Progenitor cell of endocrine pancreas (in vitro differentiated cells): ENCODE data around the gene APOBEC3A. TPM values are rescaled to one million over a fixed set of nuclear protein-coding genes. Genes with fewer than 3 reads are reported as not detected.
"Not testable (repeated sequence)": the region's sequence is repeated elsewhere in the genome, so short reads cannot be mapped to it uniquely, and the experiment has no call there.

Experiments used
- DNase-seq: peaks from one replicate; pipeline ENCODE4 v3.0.0; 2021; ENCODE audit warnings: low spot score; ENCODE audit not compliant: unreplicated experiment
- H3K27ac Mint-ChIP-seq: 2 replicates; pipeline ENCODE4 v1.8.0; 2021; ENCODE audit warnings: mild to moderate bottlenecking, moderate library complexity, mixed read lengths
- H3K27me3 Mint-ChIP-seq: 2 replicates; pipeline ENCODE4 v1.8.0; 2021; ENCODE audit warnings: mixed read lengths
- H3K36me3 Mint-ChIP-seq: 2 replicates; pipeline ENCODE4 v1.8.0; 2022; ENCODE audit warnings: mixed read lengths; ENCODE audit not compliant: insufficient read depth
- H3K4me1 Mint-ChIP-seq: 2 replicates; pipeline ENCODE4 v1.8.0; 2021; ENCODE audit warnings: low read depth, mixed read lengths
- H3K4me3 Mint-ChIP-seq: 2 replicates; pipeline ENCODE4 v1.8.0; 2021; ENCODE audit warnings: low read depth, mild to moderate bottlenecking, moderate library complexity, mixed read lengths
- H3K9me3 Mint-ChIP-seq: 2 replicates; pipeline ENCODE4 v1.8.0; 2021; ENCODE audit warnings: low read depth, mixed read lengths
- total RNA-seq: library from RNA; stranded (reverse); gene quantifications from 2 replicates; pipeline ENCODE4 v1.2.1, GENCODE V29; 2021
- TF ChIP-seq, protein P1 (sequence below): fragments of 200-600 bp; sonication (generic); IDR thresholded peaks from one replicate; pipeline ENCODE4 v1.5.0; 2021; ENCODE audit warnings: antibody characterized with exemption, mild to moderate bottlenecking; ENCODE audit not compliant: unreplicated experiment

The APOBEC3A gene
- total RNA-seq, 1 donor from 2014 or later: not detected

DNA sequence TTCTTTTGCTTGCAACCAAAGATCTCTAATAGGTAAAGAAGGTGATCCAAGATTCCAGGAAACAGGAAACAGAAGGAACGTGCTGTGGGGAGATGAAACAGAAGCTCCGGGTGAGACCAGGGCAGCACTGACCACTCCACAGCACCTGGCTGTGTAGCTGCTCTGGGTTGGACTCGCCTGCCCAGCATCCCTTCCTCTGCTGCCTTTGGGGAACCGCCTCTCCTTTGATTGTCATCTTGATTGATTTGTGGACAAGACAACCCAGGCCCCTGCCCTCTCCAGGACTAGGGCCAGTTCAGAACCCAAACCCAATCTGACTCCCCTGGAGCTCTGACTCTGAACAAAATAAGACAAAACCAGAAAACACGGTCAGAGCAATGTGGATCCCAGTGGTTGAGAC, 14.7 kb upstream of the APOBEC3A start:
- Mint-ChIP-seq H3K36me3 (no peaks in the 10 kb centered on the region), H3K4me3 (no peak overlapping the region), H3K27me3 (peaks cover 61% of the 10 kb centered on the region), H3K4me1 (peaks cover 1% of the 10 kb centered on the region), H3K27ac (no peak overlapping the region), H3K9me3 (no peaks in the 10 kb centered on the region)
- DNase-seq: no peak
- TF ChIP-seq, protein P1, sequence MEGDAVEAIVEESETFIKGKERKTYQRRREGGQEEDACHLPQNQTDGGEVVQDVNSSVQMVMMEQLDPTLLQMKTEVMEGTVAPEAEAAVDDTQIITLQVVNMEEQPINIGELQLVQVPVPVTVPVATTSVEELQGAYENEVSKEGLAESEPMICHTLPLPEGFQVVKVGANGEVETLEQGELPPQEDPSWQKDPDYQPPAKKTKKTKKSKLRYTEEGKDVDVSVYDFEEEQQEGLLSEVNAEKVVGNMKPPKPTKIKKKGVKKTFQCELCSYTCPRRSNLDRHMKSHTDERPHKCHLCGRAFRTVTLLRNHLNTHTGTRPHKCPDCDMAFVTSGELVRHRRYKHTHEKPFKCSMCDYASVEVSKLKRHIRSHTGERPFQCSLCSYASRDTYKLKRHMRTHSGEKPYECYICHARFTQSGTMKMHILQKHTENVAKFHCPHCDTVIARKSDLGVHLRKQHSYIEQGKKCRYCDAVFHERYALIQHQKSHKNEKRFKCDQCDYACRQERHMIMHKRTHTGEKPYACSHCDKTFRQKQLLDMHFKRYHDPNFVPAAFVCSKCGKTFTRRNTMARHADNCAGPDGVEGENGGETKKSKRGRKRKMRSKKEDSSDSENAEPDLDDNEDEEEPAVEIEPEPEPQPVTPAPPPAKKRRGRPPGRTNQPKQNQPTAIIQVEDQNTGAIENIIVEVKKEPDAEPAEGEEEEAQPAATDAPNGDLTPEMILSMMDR: no peak

DNA sequence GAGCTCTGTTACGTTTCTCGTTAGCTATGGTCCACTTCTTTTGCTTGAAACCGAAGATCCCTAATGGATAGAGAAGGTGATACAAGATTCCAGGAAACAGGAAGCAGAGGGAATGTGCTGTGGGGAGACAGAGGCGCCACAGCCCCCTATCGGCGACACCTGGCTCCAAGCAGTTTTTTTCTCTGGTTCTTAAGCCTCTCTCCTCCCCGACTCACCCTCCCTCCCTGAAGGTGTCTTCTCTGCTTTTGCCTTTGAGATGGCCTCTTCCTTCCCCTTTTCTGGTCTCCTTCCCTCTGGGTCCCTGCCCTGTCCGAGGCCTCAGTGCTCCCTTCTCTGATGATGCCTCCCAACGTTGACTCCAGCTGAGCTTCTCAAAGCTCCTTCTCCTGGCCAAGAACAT, 14.2 kb upstream of the APOBEC3A start:
- H3K27me3 Mint-ChIP-seq: peaks cover 61% of the 10 kb centered on the region
- no peak for DNase-seq

DNA sequence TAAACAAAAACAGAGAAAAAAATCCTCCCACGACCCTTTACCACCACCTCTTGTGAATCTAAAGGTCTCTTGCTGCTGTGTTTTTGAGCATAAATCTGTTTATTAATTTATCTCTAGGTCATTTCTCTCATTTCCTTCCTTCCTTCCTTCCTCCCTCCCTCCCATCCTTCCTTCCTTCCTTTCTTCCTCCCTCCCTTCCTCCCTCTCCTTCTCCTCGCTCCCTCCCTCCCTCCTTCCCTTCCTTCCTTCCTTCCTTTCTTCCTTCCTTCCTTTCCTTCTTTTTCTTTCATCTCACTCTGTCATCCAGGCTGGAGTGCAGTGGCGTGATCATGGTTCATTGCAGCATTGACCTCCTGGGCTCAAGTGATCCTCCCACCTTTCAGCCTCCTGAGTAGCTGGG, 13.5 kb upstream of the APOBEC3A start:
- TF ChIP-seq, protein P1: no peak

More for the DNA sequence above, 14.2 kb upstream of the APOBEC3A start:
- no peak overlapping the region for H3K27ac Mint-ChIP-seq
- TF ChIP-seq, protein P1: no peak
- H3K4me1 Mint-ChIP-seq: peaks cover 1% of the 10 kb centered on the region
- no peak overlapping the region for H3K4me3 Mint-ChIP-seq
- no peaks in the 10 kb centered on the region for H3K36me3 Mint-ChIP-seq
- no peaks in the 10 kb centered on the region for H3K9me3 Mint-ChIP-seq

DNA sequence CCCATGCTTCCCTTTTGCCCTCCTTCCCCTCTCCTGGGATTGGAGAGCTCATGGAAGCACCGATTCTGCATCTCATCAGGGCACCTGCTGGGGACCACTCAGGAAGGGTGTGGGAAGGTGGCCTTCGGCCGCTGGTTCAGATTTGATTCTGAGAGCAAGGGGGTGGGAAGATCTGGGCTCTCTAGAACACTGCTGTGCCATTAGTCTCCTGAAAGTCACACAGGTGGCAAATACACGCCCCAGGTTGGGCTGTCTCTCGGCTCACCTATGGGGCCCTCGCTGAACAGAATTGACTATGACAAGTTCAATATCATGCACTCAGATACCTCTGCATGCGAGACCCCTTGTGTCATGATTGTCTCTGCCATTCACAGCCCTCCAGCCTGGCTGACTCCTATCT, 12.8 kb upstream of the APOBEC3A start:
- H3K4me1 Mint-ChIP-seq: peaks cover 1% of the 10 kb centered on the region
- H3K36me3 Mint-ChIP-seq: no peaks in the 10 kb centered on the region

More for the DNA sequence above, 13.5 kb upstream of the APOBEC3A start:
- no peaks in the 10 kb centered on the region for H3K9me3 Mint-ChIP-seq
- H3K4me1 Mint-ChIP-seq: peaks cover 1% of the 10 kb centered on the region
- H3K36me3 Mint-ChIP-seq: no peaks in the 10 kb centered on the region
- H3K4me3 Mint-ChIP-seq: no peak overlapping the region
- DNase-seq: no peak
- no peak overlapping the region for H3K27ac Mint-ChIP-seq
- peaks cover 60% of the 10 kb centered on the region for H3K27me3 Mint-ChIP-seq

DNA sequence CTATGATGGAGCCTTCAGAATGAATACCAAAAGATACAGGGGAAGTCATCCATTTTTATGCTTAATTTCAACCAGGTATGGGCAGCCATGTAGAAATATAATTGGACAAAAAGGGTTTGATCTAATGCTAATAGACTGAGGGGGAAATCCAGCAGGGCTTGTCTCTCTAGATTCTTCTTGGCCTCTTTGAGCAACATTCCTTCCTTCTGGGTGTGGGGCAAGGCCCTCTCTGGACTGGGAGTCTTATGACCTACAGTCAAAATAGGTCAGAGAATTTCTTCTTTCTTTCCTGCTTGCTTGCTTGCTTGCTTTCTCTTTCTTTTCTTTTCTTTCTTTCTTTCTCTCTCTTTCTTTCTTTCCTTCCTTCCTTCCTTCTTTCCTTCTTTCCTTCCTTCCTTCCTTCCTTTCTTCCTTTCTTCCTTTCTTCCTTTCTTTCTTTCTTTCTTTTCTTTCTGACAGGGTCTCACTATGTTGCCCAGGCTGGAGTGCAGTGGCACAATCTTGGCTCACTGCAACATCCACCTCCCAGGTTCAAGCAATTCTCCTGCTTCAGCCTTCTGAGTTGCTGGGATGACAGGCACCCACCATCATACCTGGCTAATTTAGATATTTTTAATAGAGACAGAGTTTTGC, 11.6 kb upstream of the APOBEC3A start:
- not testable (repeated sequence) for H3K36me3 Mint-ChIP-seq, H3K27ac Mint-ChIP-seq, DNase-seq, H3K4me1 Mint-ChIP-seq, H3K9me3 Mint-ChIP-seq, H3K4me3 Mint-ChIP-seq
- peaks cover 51% of the 10 kb centered on the region for H3K27me3 Mint-ChIP-seq

More for the DNA sequence above, 12.8 kb upstream of the APOBEC3A start:
- DNase-seq: no peak
- no peak overlapping the region for H3K27ac Mint-ChIP-seq
- no peaks in the 10 kb centered on the region for H3K9me3 Mint-ChIP-seq
- H3K27me3 Mint-ChIP-seq: peaks cover 57% of the 10 kb centered on the region
- no peak overlapping the region for H3K4me3 Mint-ChIP-seq
- TF ChIP-seq, protein P1: no peak

DNA sequence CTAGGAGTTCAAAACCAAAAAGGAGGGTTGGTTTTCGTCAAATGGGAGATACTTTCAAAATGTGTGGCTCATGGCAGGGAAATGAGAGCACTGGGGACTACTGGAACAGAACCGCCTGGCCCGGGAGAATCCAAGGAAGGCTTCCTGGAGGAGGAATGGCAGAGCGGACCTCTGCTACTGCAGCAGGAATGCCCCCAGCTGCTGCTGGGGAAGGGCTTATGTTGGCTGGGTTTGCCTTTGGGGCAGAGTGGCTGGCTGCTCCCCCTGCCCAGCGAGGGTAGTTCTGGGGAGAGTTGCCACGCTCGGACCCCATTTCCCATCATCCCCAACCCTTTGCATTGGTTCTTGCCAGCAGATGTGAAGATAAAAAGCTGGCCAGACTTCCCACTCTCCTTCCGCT, 10.6 kb upstream of the APOBEC3A start:
- no peak for DNase-seq
- Mint-ChIP-seq H3K9me3 (no peaks in the 10 kb centered on the region), H3K27ac (no peak overlapping the region), H3K4me1 (peaks cover 2% of the 10 kb centered on the region), H3K36me3 (no peaks in the 10 kb centered on the region), H3K4me3 (no peak overlapping the region), H3K27me3 (peaks cover 44% of the 10 kb centered on the region)
- TF ChIP-seq, protein P1: no peak
